Measurements from ENCODE around the gene GLRX2. TPM values are rescaled to one million over a fixed set of nuclear protein-coding genes. Genes with fewer than 3 reads are reported as not detected.

GLRX2 gene
- total RNA-seq, 2 experiments from 2014 or later = 49.9 to 51.9 TPM

DNA sequence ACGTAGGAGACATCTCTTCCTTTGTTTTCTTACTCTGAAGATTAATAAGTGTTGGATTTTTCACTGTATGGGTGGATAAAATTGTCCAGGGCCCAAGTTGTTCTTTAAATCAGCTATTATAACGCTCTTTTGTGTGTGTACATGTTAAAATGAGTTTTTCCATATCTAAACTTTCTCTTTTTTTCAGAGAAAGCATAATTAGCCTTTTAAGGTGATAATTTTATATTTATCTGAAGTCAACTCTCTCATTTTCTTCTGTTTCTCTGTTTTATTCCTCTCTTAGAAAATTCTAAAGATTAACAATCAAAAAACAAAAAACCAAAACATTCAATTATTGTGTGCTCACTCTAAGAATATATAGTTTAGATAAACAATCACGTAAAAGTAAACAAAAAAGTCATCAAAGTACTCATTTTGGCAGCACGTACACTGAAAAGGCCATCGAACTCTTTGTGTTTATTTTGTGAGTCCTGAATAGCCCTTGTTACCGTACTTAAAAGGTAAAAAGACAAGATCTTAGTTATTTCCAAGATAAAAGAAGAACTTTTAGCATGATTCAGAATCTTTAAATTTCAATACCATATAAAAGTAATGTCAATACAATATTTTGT, 9.4 kb upstream of the GLRX2 start:
- POLR2A ChIA-PET = no interaction called here

DNA sequence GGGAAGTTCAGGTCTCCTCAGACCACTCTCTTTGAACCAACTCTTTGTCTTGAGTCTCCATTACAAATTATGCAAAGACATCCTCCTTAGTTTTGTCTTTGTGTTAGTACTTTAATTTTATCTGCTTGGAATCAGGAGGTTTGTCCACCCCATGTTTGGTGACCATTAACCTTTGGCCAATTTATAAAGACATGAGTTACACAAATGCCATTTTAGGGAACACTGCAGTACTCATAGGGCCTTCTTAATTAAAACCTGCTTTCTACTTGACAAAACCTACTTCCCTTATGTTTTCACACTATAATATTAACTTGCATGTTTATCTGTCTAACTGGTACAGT, 8.7 kb upstream of the GLRX2 start:
- ChIA-PET CTCF (interaction anchor here (0.5 to 1.1 kb wide), 2 partner anchors 14 to 930 kb away, joined by 3 read pairs; no protein-coding TSS in a partner anchor), POLR2A (no interaction called here)

More for the DNA sequence above, 9.4 kb upstream of the GLRX2 start:
- CTCF ChIA-PET = no interaction called here

DNA sequence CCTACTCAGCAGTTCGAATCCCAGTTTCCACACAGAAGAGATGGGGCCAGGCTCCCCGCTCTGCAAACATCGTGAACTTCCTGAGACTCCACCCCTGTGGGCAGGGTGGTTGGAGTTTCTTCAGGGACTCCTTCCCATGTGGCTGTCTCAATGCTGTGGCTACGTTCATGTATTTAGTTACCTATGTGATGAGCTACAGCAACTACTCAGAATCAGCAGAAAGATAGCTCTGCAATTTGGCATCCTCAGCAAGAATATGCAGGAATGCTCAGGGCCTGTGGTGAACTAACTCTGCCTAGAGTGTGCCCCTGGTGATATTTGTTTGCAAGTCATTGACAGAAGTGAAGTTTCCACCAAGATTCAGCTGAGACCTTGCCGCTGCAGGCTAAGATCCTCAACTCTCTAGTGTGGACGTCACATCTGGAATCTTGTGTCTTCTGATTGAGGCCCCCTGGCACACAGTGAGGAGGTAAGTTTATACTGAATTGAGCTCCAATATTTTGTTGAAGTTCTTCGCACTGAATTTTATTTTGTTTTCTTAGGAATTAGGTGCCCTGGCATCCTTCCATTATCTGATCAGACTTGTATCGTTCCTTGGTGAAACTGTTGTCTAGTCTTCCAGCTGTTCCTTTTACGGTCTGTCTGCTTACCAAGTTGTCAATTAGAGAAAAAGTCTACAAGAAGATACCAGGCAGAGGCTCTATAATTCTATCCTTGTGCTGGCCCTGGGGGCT, 8.2 kb upstream of the GLRX2 start:
- ChIA-PET CTCF (interaction anchor here (0.5 to 1.1 kb wide), 2 partner anchors 14 to 931 kb away, joined by 3 read pairs; no protein-coding TSS in a partner anchor), POLR2A (no interaction called here)

DNA sequence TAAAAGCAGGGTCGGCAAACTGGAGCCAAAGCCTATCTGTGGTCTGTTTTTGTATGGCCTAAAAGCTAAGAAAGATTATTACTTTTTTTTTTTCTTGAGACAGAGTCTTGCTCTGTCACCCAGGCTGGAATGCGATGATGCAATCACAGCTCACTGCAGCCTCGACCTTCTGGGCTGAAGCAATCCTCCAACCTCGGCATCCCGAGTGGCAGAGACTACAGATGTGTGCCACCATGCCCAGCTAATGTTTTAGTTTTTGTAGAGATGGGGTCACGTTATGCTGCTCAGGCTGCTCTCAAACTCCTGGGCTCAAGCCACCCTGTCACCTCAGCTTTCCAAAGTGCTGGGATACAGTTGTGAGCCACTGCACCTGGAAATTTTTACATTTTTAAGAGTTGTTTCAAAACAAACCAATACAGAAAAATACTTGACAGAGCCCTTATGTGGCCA, 6.5 kb upstream of the GLRX2 start:
- ChIA-PET CTCF (no interaction called here), POLR2A (no interaction called here)

DNA sequence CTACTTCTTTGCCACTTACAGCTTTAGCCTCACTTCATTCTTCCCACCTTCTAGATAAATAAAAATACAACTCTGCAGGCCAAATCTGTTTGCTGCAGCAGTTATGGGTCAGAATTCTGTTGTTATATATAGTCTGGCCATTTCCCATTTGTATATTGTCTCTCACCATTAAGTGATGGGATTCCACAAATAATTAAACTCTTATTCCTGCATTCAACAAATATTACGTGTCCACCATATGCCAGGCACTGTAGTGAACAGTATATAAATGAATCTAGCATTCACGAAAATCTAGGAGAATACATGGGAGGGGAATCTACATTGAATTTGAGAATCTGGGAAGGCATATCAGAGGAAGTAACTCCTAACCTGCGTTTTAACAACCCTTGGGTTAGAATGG, 5.7 kb upstream of the GLRX2 start:
- CTCF ChIA-PET = no interaction called here
- POLR2A ChIA-PET = no interaction called here

DNA sequence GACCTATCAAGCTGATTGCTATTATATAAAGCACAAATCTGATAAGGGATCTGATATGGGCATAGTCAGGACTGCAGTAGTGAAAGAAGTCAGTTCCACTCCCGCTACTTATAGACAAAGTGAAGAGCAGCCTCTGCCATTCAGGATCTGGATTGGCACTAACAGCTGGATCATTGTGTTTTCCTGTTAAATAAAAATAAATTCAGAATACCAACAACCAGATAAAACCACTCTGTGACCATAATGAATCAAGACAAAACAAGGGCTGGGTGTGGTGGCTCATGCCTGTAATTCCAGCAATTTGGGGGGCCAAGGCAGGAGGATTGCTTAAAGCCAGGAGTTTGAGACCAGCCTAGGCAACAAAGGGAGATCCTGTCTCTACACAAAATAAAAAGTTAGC, 5.0 kb upstream of the GLRX2 start:
- ChIA-PET CTCF (no interaction called here), POLR2A (no interaction called here)

DNA sequence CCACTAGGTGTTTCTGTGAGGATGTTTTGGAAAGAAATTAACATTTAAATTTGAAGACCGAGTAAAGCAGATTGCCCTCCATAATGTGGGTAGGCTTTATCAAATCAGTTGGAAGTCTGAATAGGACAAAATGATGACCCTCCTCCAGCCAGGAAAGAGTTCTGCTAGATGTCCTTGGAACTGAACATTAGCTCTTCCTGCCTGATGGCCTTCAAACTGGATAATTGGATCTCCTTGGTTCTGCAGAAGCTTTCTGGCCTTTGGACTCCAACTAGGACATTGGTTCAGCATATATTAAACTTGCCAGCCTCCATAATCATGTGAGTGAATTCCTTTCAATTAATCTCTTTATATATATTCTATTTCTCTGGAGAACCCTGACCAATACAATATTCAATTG, 4.4 kb upstream of the GLRX2 start:
- ChIA-PET CTCF (no interaction called here), POLR2A (no interaction called here)

DNA sequence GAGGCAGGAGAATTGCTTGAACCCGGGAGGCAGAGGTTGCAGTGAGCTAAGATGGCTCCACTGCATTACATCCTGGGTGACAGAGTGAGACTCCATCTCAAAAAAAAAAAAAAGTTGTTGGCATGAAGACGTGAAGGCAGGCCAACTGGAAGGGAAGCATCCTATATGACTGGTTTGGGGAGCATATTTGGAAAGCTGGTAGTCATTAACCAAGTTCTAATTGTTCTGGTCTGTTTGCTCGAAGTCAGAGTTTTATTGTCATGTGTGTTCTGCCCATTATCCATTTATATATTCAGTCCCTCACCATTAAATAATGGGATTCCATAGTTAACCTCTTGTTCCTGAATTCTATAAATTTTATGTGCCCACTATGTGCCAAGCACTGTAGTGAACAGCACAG, 3.3 kb upstream of the GLRX2 start:
- POLR2A ChIA-PET = no interaction called here

DNA sequence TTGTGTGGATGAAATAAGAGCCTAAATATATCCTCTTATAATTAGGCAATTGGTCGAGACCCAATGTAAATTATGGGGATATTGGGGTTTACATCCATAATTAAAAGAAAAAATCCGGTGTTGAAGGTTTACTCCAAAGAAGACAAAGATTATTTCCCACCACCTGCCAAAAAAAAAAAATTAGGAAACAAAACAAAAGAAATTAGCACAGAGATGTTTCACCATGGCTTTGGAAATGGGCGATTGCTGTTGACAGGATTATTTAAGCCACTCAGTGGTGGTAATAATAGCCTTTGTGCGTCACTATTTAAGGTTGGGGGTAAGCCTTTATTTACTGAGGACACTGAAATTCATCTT, 585 bp upstream of the GLRX2 start:
- CTCF ChIA-PET = interaction anchor here (0.9 to 2.1 kb wide), 2 partner anchors 17 to 47 kb away, joined by 4 to 9 read pairs; partner anchors contain the start of genes RO60 and UCHL5

More for the DNA sequence above, 3.3 kb upstream of the GLRX2 start:
- CTCF ChIA-PET = interaction anchor here (1.0 to 1.2 kb wide), 2 partner anchors 11 to 13 kb away, joined by 3 read pairs; no protein-coding TSS in a partner anchor

DNA sequence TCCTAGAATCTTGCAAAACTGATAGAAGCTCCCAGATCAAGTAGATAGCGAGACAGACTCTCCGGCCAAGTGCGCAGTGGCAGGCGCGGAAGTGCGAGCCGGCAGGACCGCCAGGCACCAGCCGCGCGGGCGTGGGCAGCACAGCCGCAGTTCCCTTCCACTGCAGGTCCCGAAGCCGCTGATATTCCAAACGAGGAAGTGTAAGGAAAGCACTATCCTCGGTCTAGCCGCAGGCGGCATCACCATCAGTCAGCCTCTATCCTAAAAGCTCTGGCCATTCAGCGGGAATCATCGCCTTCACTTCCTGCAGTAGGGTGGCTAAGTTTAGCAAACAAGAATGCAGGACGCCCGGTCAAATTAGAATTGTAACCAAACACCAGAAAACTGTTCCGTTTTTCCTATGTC, 710 bp downstream of the GLRX2 start:
- POLR2A ChIA-PET = interaction anchor here (0.7 to 2.0 kb wide), 5 partner anchors 11 to 82 kb away, joined by 4 to 12 read pairs (median 8); partner anchors contain the start of genes CDC73, RO60 and UCHL5
- CTCF ChIA-PET = interaction anchor here (1.1 to 2.1 kb wide), 5 partner anchors 17 to 46 kb away, joined by 3 to 9 read pairs (median 4); partner anchors contain the start of genes RO60 and UCHL5

More for the DNA sequence above, 585 bp upstream of the GLRX2 start:
- POLR2A ChIA-PET = interaction anchor here (1.2 to 2.0 kb wide), 2 partner anchors 16 to 47 kb away, joined by 8 to 10 read pairs; partner anchors contain the start of genes CDC73, RO60 and UCHL5

DNA sequence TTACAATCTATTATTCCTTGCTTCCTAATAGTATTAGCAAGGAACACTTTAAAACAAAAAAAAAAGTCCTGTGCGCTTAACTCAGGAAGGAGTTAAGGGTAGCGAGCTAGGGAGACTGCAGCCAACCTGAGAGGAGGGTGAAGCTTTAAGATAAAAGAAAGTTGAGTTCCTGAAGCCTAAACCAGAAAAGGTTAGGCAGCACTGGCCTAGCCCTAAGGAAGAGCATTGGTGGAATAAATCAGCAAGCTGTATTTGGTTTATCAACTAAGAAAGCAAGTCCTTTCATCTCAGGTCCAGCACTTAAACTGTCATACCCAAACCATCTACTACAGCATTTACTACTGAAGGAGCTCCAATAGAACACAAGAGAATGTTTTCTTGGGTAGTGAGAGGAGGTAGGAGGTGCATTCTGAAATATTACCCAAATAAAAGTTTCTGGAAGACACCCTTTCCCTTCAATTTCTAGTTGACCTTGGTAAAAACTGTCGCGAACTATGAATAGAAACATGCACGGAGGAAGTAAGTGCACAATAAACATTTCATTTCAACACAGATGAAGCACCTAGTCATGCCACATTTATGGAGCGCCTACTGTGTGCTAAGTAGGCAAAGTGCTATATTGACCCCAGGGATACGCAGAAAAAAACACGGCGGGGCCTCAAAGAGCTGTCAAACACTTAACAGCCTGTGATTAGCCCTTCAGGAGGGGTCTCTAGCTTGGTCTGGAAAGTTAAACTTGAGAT, 1.3 kb downstream of the GLRX2 start:
- POLR2A ChIA-PET = interaction anchor here (0.7 to 2.0 kb wide), 4 partner anchors 11 to 82 kb away, joined by 4 to 12 read pairs (median 6); partner anchors contain the start of genes CDC73, RO60 and UCHL5
- CTCF ChIA-PET = interaction anchor here (1.1 to 2.1 kb wide), 4 partner anchors 19 to 45 kb away, joined by 3 to 9 read pairs (median 4); partner anchors contain the start of genes RO60 and UCHL5

DNA sequence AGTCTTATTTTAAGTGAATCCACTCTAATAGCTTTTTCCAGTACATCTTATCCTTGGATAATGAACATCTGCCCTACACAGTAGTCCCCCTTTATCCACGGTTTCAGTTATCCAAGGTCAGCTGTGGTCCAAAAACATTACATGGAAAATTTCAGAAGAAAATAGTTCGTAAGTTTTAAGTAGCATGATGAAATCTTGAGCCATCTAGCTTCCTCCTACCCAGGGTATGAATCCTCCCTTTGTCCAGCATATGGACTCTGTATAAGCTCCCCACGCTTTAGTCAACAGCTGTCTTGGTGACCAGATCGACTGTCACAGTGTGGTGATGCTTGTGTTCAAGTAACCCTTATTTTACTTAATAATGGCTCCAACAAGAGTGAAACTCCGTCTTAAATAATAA, 2.6 kb downstream of the GLRX2 start:
- POLR2A ChIA-PET = no interaction called here
- CTCF ChIA-PET = no interaction called here

DNA sequence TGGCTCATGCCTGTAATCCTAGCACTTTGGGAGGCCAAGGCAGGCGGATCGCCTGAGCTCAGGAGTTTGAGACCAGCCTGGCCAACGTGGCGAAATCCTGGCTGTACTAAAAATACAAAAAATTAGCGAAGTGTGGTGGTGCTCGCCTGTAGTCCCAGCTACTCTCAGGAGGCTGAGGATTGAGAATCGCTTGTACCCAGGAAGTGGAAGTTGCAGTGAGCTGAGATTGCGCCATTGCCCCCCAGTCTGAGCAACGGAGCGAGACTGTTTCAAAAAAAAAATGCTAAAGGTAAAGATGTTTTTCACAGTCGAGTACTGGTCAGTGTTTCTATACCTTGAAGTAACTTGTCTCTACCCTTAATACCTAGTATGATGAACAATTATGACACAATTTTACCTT, 11.1 kb downstream of the GLRX2 start:
- POLR2A ChIA-PET = interaction anchor here (1.9 kb wide), 1 partner anchor 10 kb away, joined by 4 read pairs; the partner anchor contains the start of gene GLRX2
- CTCF ChIA-PET = interaction anchor here (0.6 kb wide), 1 partner anchor 23 kb away, joined by 3 read pairs; no protein-coding TSS in a partner anchor

DNA sequence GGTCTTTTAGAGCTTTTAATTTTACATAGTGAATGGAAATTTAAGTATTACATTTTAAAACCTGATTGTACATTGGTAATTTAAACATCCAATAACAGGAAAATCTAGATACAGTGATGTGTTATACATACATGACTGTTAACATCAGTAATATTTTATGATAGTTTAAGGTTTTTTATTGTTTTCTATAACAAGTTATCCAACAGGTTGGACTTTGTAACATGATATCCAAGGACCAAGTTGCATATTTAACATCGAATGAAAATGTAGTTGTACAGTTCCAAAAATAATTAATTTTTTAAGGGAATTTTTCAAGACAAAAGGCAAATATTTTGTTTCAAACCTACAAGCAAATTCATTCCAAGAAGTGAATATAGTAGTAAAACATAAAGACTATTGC, 14.3 kb downstream of the GLRX2 start:
- CTCF ChIA-PET = no interaction called here

DNA sequence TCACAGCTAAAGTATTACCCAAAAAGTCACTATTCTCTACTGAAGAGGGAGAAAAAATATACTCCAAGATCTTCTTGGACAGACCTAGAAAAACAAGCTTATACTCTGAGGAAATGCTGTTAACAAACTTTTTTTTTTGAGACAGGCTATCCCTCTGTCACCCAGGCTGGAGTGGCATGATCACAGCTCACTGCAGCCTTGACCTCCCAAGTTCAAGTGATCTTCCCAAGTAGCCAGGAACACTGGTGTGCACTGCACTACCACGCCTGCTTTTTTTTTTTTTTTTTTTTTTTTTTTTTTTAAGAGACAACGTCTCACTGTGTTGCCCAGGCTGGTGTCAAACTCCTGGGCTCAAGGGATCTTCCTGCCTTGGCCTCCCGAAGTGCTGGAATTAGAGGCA, 17.3 kb downstream of the GLRX2 start:
- ChIA-PET POLR2A (no interaction called here), CTCF (no interaction called here)

More for the DNA sequence above, 14.3 kb downstream of the GLRX2 start:
- POLR2A ChIA-PET = no interaction called here

DNA sequence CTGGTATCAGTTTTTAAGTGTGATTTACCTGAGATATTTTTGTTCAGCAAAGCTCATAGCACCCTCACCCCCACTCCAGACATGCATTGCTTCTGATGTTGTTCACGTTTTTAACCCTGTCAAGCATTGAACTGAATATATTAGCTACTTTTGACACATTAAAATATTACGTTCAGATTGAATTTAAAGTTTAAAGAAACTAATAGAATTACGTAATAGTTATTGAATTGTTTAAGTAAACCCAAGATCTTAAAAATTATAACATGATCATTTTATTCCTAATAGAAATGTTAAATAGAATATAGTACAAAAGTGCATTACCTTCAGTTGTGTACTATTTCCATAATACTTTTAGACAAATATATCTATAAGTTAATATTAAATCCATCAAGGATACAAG, 18.9 kb downstream of the GLRX2 start:
- ChIA-PET POLR2A (no interaction called here), CTCF (no interaction called here)

DNA sequence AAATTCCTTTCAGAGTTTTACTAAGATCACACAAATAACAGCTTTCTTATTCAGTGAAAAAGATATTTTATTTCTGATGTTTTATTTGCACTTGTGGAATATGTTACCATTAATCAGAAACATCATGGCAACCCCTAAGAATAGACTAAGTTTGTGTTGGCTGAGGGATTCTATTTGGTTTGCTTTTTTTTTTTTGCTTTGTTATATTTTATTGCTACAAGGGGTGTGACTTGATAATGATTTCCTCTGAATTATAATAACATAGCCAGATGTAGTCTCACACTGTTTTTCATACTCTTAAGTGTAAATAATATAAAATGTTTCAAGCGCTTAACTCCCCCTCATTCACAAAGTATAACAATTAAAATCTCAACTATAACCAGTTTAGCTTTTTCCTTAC, 20.0 kb downstream of the GLRX2 start:
- CTCF ChIA-PET = interaction anchor here (1.3 kb wide), 1 partner anchor 38 kb away, joined by 3 read pairs; no protein-coding TSS in a partner anchor
- POLR2A ChIA-PET = interaction anchor here (0.8 kb wide), 1 partner anchor 27 kb away, joined by 3 read pairs; the partner anchor contains the start of gene UCHL5

DNA sequence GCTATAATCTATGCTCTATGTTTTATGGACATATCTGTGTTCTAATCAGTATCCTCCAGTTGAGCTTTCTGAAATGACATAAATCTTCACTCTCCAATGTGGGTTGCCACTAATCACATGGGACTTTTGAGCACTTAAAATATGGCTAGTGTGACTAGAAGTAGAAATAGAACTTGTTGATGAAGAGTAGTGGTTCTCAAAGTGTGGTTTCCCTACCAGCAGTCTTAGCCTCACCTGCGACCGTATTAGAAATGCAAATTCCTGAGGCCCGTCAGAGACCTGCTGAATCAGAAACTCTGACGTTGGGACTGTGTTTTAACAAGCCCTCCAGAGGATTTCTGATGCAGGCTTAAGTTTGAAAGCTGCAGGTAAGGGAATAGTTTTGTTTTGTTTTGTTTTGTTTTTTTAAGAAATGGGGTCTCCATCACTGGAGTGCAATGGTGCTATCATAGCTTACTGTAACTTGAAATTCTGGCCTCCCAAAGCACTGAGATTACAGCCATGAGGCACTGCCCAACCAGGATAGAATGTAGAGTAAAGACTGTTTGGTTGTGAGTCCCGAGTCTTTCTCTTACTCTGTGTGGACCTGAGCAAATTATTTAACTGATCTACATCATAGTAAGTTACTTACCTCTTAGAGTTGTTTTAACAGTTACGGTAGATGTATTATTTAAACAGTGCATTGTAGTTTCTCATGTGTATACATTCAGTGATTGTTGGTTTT, 21.7 kb downstream of the GLRX2 start:
- POLR2A ChIA-PET = no interaction called here

DNA sequence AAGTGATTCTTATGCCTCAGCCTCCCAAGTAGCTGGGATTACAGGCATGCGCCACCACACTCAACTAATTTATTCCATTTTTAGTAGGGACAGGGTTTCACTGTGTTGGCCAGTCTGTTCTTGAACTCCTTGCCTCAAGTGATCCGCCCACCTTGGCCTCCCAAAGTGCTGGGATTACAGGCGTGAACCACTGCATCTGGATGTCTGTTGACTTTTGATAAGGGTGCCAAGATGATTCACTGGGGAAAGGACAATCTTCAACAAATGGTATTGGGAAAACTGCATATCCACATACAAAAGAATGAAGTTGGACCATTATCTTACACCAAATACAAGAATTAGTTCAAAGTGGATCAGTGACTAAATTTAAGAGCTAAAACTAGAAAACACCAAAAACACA, 26.0 kb downstream of the GLRX2 start:
- POLR2A ChIA-PET = interaction anchor here (0.6 kb wide), 1 partner anchor 14 kb away, joined by 3 read pairs; no protein-coding TSS in a partner anchor
- CTCF ChIA-PET = interaction anchor here (0.6 kb wide), 1 partner anchor 143 kb away, joined by 3 read pairs; no protein-coding TSS in a partner anchor

More for the DNA sequence above, 21.7 kb downstream of the GLRX2 start:
- CTCF ChIA-PET = interaction anchor here (0.6 kb wide), 1 partner anchor 592 kb away, joined by 3 read pairs; no protein-coding TSS in a partner anchor

Measured in activated CD8-positive, alpha-beta memory T cell treated with anti-CD3 and anti-CD28 coated beads for 36 hours (primary cell).